ENCODE measurements around the gene COPS6.

COPS6 gene

GRCh38 chr7:100111914-100112313 lies 23.1 kb downstream of the COPS6 start:
- TF ChIP-seq CTCF (IDR thresholded peaks at IDR 0.05; ENCODE audit: control extremely low read depth, extremely low read depth, low read depth, missing control alignments): no peak
- no peak for DNase-seq (ENCODE audit: extremely low spot score)
- POLR2A ChIA-PET: no interaction called here
- CTCF ChIA-PET: interaction anchor here (0.8 to 2.7 kb wide), 3 partner anchors 10 to 29 kb away, joined by 3 to 14 read pairs (median 3); partner anchors contain the start of genes AP4M1 and MCM7

GRCh38 chr7:100115026-100115425 lies 26.3 kb downstream of the COPS6 start:
- no peak for TF ChIP-seq CTCF (IDR thresholded peaks at IDR 0.05; ENCODE audit: control extremely low read depth, extremely low read depth, low read depth, missing control alignments)
- POLR2A ChIA-PET: no interaction called here
- DNase-seq (ENCODE audit: extremely low spot score): no peak
- CTCF ChIA-PET: interaction anchor here (1.2 to 2.7 kb wide), 3 partner anchors 10 to 17 kb away, joined by 3 to 9 read pairs (median 5); no protein-coding TSS in a partner anchor

- ChIA-PET POLR2A (no interaction called here), CTCF (no interaction called here)
- TF ChIP-seq CTCF (IDR thresholded peaks at IDR 0.05; ENCODE audit: control extremely low read depth, extremely low read depth, low read depth, missing control alignments): no peak
- DNase-seq (ENCODE audit: extremely low spot score): no peak
Observed at GRCh38 chr7:100118388-100119071, 29.8 kb downstream of the COPS6 start.

GRCh38 chr7:100119072-100119969 lies 30.6 kb downstream of the COPS6 start, which contains the start of the genes CNPY4 and TAF6:
TSS of gene CNPY4 (plus strand) at chr7:100119634. CDS start at chr7:100119745, 111 bp downstream.
TSS of gene TAF6 (minus strand) at chr7:100119358. CDS start at chr7:100114209, 5,149 bp downstream.
- peak; percentile 99 for DNase-seq (ENCODE audit: extremely low spot score)
- no peak for TF ChIP-seq CTCF (IDR thresholded peaks at IDR 0.05; ENCODE audit: control extremely low read depth, extremely low read depth, low read depth, missing control alignments)
- POLR2A ChIA-PET: no interaction called here
- CTCF ChIA-PET: interaction anchor here (6.3 kb wide), 1 partner anchor 13 kb away, joined by 53 read pairs; no protein-coding TSS in a partner anchor

GRCh38 chr7:100119970-100120732 lies 31.4 kb downstream of the COPS6 start:
- no peak for TF ChIP-seq CTCF (IDR thresholded peaks at IDR 0.05; ENCODE audit: control extremely low read depth, extremely low read depth, low read depth, missing control alignments)
- CTCF ChIA-PET: interaction anchor here (6.3 kb wide), 1 partner anchor 12 kb away, joined by 53 read pairs; no protein-coding TSS in a partner anchor
- no peak for DNase-seq (ENCODE audit: extremely low spot score)
- POLR2A ChIA-PET: no interaction called here

- DNase-seq (ENCODE audit: extremely low spot score): no peak
- CTCF ChIA-PET: interaction anchor here (6.3 kb wide), 1 partner anchor 12 kb away, joined by 53 read pairs; no protein-coding TSS in a partner anchor
- POLR2A ChIA-PET: no interaction called here
- no peak for TF ChIP-seq CTCF (IDR thresholded peaks at IDR 0.05; ENCODE audit: control extremely low read depth, extremely low read depth, low read depth, missing control alignments)
Observed at GRCh38 chr7:100120733-100121036, 31.9 kb downstream of the COPS6 start.

All from GM10248 (cell line).